NB4 (cell line): Measurements from ENCODE around the gene OFD1.

Experiments
- DNase-seq: peaks from one replicate; pipeline ENCODE4 v3.0.0; 2010; ENCODE audit warnings: low read depth
- H3K4me3 ChIP-seq: one replicate; pipeline ENCODE4 v1.5.1; 2011; ENCODE audit warnings: mild to moderate bottlenecking, low read depth, low read length, moderate library complexity
- MYC ChIP-seq: IDR thresholded peaks from 2 replicates; pipeline ENCODE4 v1.6.1; 2011; ENCODE audit warnings: low read depth, low read length
- POLR2A ChIP-seq: IDR thresholded peaks from 2 replicates; pipeline ENCODE4 v1.6.1; 2011; ENCODE audit warnings: mild to moderate bottlenecking; ENCODE audit not compliant: insufficient read length; ENCODE audit errors: extremely low read depth
- TF ChIP-seq, protein P1 (sequence below): IDR thresholded peaks from one replicate; pipeline ENCODE4 v1.5.1; 2012; ENCODE audit warnings: low read depth, low read length
- TF ChIP-seq, protein P2 (sequence below): IDR thresholded peaks from 2 replicates; pipeline ENCODE4 v1.6.1; 2011; ENCODE audit warnings: low read depth, low read length

Gene OFD1

DNA sequence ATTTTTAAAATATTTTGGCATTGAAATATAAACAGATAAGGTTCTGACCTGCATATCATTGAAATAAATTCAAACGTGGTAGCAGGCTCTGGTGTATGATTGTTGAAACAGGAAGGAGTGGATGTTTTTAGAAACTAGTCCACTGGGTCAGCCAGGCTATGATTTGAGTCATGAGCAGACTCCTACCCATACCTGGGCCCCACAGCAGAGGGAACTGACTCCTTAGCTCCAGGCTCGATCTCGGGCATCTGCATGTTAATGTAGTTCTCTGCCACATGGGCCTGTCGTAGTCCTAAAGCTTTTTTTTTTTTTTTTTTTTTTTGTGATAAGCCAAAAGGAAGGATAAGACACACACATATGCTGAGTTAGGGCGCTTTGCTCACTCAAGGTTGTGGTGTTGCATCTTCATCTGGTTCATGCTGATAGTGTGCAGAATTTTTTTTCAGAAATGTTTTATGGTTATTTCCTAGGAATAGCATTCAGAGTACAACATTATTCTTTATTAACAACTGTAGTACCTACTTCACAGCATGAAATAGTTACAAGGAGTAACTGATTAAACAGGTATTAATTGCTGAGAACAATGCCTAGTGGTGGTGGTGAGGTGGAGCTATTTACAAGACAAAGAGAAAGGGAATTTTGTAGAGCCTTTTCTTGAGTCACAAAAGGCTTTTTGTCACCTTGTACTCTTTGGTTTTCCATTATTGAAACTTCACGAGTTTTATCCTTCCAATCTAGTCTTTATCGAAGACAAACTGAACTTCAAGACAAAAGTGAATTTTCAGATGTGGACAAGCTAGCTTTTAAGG lies 27.3 kb downstream of the OFD1 start:
- no peak overlapping the region for H3K4me3 ChIP-seq
- DNase-seq: peak; percentile 37
- no peak for TF ChIP-seq POLR2A
- TF ChIP-seq, protein P1, sequence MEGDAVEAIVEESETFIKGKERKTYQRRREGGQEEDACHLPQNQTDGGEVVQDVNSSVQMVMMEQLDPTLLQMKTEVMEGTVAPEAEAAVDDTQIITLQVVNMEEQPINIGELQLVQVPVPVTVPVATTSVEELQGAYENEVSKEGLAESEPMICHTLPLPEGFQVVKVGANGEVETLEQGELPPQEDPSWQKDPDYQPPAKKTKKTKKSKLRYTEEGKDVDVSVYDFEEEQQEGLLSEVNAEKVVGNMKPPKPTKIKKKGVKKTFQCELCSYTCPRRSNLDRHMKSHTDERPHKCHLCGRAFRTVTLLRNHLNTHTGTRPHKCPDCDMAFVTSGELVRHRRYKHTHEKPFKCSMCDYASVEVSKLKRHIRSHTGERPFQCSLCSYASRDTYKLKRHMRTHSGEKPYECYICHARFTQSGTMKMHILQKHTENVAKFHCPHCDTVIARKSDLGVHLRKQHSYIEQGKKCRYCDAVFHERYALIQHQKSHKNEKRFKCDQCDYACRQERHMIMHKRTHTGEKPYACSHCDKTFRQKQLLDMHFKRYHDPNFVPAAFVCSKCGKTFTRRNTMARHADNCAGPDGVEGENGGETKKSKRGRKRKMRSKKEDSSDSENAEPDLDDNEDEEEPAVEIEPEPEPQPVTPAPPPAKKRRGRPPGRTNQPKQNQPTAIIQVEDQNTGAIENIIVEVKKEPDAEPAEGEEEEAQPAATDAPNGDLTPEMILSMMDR: no peak
- TF ChIP-seq, protein P2, sequence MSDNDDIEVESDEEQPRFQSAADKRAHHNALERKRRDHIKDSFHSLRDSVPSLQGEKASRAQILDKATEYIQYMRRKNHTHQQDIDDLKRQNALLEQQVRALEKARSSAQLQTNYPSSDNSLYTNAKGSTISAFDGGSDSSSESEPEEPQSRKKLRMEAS: no peak
- TF ChIP-seq MYC: no peak

DNA sequence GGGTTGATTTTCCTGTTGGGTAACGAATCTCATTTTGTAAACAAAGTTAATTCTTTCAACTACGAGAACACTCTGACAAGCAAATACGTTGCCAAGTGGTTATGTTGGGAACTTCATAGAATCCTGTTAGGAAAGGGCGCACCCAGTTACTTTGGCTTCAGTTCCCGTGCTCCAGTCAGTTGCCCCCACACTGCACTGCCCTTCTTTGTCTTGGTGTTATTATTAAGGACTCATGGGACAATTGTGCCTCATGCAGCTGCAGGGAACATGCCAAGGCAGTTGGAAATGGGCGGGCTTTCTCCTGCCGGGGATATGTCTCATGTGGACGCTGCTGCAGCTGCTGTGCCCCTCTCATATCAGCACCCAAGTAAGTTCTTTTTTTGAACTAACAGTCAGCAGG lies 28.9 kb downstream of the OFD1 start:
- TF ChIP-seq, protein P1: no peak
- TF ChIP-seq POLR2A (no peak), MYC (no peak)
- TF ChIP-seq, protein P2: no peak
- H3K4me3 ChIP-seq: no peak overlapping the region
- DNase-seq: no peak

DNA sequence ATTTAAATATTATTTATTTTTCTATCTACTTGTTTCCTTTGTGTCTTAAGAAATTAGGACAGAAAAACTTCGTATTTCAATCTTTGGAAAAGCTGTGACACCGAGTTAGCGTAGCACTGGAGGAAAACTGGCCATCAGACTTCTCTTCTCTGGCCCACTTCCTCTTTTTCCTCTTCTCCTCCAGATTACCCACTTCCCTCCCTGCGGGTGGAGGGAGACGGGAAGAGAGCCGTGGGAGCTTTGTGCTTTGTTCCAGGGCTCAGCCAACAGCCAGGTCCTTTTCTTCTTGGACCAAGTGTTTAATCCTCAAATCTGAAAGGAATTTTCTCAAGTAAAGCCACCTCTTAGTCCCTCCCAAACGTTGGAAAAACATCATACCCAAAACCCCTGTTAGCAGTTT lies 29.7 kb downstream of the OFD1 start:
- peak; percentile 42 for DNase-seq
- no peak overlapping the region for H3K4me3 ChIP-seq
- TF ChIP-seq MYC (no peak), POLR2A (no peak)
- TF ChIP-seq, protein P2: no peak
- TF ChIP-seq, protein P1: no peak

DNA sequence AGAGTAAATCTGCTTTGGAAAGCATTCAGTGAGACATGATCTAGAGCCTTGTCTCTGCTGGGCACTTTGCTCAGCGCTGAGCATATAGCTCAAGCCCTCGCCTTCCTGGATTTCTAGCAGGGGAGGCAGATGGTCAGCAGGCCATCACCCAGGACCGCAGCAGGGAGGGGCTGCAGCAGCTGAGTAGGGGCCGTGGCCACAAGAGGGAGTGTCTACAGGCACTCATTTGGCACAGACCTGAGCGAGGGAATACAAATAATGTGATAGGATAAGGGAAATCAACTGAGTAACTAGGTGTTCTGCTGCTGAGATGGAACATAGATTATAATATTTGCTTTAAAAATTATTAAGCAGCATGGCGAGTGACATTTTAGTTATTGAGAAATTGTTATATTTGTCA lies 30.2 kb downstream of the OFD1 start:
- H3K4me3 ChIP-seq: no peak overlapping the region
- DNase-seq: no peak
- no peak for TF ChIP-seq POLR2A
- TF ChIP-seq, protein P1: no peak
- TF ChIP-seq, protein P2: no peak
- no peak for TF ChIP-seq MYC

DNA sequence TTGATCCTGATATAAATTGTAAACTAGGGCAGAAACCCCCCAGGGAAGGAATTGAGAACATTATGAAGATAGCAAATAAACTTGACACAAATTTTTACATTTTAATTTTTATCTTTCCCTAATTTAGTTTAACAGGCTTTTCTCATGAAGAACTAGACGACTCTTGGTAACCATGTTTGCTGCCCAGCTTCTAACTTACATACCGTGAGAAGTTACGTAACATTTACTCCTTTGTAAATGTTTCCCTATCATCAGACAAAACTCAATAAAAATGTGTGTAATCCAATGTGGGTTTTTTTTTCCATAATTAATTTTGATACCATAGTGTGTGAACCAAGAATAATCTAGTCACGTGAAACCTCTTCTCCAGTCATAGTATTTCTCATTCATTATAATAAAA lies 34.4 kb downstream of the OFD1 start:
- H3K4me3 ChIP-seq: no peak overlapping the region
- no peak for DNase-seq
- TF ChIP-seq, protein P1: no peak
- TF ChIP-seq, protein P2: no peak
- no peak for TF ChIP-seq MYC
- TF ChIP-seq POLR2A: no peak

DNA sequence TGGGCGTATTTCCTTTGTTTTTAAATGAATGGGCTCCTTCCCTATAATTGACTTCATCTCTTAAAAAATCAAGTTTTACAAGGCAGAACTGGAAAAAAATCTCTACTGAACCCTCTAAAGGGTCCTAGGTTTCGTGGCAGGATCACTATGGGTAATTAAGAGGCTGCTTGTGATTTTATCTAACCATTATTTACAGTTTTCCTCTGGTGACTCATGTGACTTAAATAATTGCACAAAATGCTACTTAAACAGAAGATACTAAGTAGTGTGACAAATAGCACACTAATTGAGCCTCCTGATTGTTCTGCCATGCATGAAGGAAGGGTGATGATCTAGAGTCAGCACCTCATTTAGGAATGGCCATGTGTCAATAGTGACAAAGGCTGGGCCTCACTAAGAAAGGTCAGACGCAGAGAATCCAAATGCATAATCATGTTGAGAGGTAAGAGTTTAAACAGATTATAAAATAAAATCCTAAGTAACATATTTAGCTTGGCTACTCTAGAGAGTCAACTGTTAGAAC lies 35.5 kb downstream of the OFD1 start:
- no peak for DNase-seq
- TF ChIP-seq MYC (no peak), POLR2A (no peak)
- TF ChIP-seq, protein P1: no peak
- TF ChIP-seq, protein P2: no peak
- H3K4me3 ChIP-seq: no peak overlapping the region
